Neuron (in vitro differentiated cells): ENCODE data around the gene NEK7.

Experiments
- H2AFZ ChIP-seq: one replicate; pipeline ENCODE4 v1.6.1; 2013; ENCODE audit warnings: low read depth, mild to moderate bottlenecking, inconsistent platforms, low read length, moderate library complexity
- H3K27me3 ChIP-seq: one replicate; pipeline ENCODE4 v1.6.1; 2013; ENCODE audit warnings: low read length; ENCODE audit not compliant: insufficient read depth
- H3K36me3 ChIP-seq: one replicate; pipeline ENCODE4 v1.6.1; 2013; ENCODE audit warnings: low read length; ENCODE audit not compliant: insufficient read depth
- H3K4me1 ChIP-seq: one replicate; pipeline ENCODE4 v1.6.1; 2013; ENCODE audit warnings: low read length; ENCODE audit not compliant: insufficient read depth
- H3K4me3 ChIP-seq: 2 replicates; pipeline ENCODE4 v1.5.1; 2013; ENCODE audit warnings: mild to moderate bottlenecking, low read length, moderate library complexity
- H3K9me3 ChIP-seq: one replicate; pipeline ENCODE4 v1.6.1; 2013; ENCODE audit warnings: low read length

The NEK7 gene

GRCh38 chr1:198352975-198353695 lies 196.3 kb downstream of the NEK7 start:
- Histone ChIP-seq H3K27me3 (no peaks in the 10 kb centered on the region), H2AFZ (no peak overlapping the region), H3K4me1 (no peaks in the 10 kb centered on the region), H3K4me3 (no peak overlapping the region), H3K36me3 (no peaks in the 10 kb centered on the region), H3K9me3 (no peaks in the 10 kb centered on the region)

GRCh38 chr1:198357937-198358336 lies 201.1 kb downstream of the NEK7 start:
- no peak overlapping the region for H3K4me3 ChIP-seq
- H3K9me3 ChIP-seq = no peaks in the 10 kb centered on the region
- no peak overlapping the region for H2AFZ ChIP-seq
- H3K4me1 ChIP-seq = peaks cover 5% of the 10 kb centered on the region
- H3K36me3 ChIP-seq = no peaks in the 10 kb centered on the region
- H3K27me3 ChIP-seq = no peaks in the 10 kb centered on the region

- H3K4me3 ChIP-seq = no peak overlapping the region
- H3K36me3 ChIP-seq = no peaks in the 10 kb centered on the region
- no peaks in the 10 kb centered on the region for H3K27me3 ChIP-seq
- H2AFZ ChIP-seq = no peak overlapping the region
- H3K4me1 ChIP-seq = peaks cover 5% of the 10 kb centered on the region
- no peaks in the 10 kb centered on the region for H3K9me3 ChIP-seq
Measured at GRCh38 chr1:198359024-198359653, 202.3 kb downstream of the NEK7 start.

GRCh38 chr1:198360208-198360729 lies 203.5 kb downstream of the NEK7 start:
- H3K4me1 ChIP-seq = peaks cover 5% of the 10 kb centered on the region
- no peaks in the 10 kb centered on the region for H3K36me3 ChIP-seq
- no peaks in the 10 kb centered on the region for H3K27me3 ChIP-seq

GRCh38 chr1:198361237-198361767 lies 204.5 kb downstream of the NEK7 start:
- Histone ChIP-seq H3K9me3 (no peaks in the 10 kb centered on the region), H3K27me3 (no peaks in the 10 kb centered on the region), H2AFZ (no peak overlapping the region), H3K4me1 (peaks cover 5% of the 10 kb centered on the region), H3K4me3 (no peak overlapping the region), H3K36me3 (no peaks in the 10 kb centered on the region)

More at GRCh38 chr1:198360208-198360729, 203.5 kb downstream of the NEK7 start:
- no peaks in the 10 kb centered on the region for H3K9me3 ChIP-seq
- H2AFZ ChIP-seq = no peak overlapping the region
- no peak overlapping the region for H3K4me3 ChIP-seq

- Histone ChIP-seq H2AFZ (no peak overlapping the region), H3K9me3 (no peaks in the 10 kb centered on the region), H3K4me1 (peaks cover 5% of the 10 kb centered on the region), H3K27me3 (no peaks in the 10 kb centered on the region), H3K4me3 (no peak overlapping the region), H3K36me3 (no peaks in the 10 kb centered on the region)
Measured at GRCh38 chr1:198363625-198364151, 206.9 kb downstream of the NEK7 start.

- Histone ChIP-seq H2AFZ (no peak overlapping the region), H3K4me3 (no peak overlapping the region), H3K4me1 (peaks cover 5% of the 10 kb centered on the region), H3K27me3 (no peaks in the 10 kb centered on the region), H3K9me3 (no peaks in the 10 kb centered on the region), H3K36me3 (no peaks in the 10 kb centered on the region)
Measured at GRCh38 chr1:198364471-198364870, 207.7 kb downstream of the NEK7 start.

GRCh38 chr1:198367296-198367695 lies 210.5 kb downstream of the NEK7 start:
- H3K4me3 ChIP-seq = no peak overlapping the region
- H3K27me3 ChIP-seq = no peaks in the 10 kb centered on the region
- H3K4me1 ChIP-seq = peaks cover 1% of the 10 kb centered on the region
- H2AFZ ChIP-seq = no peak overlapping the region
- H3K36me3 ChIP-seq = no peaks in the 10 kb centered on the region
- H3K9me3 ChIP-seq = no peaks in the 10 kb centered on the region

GRCh38 chr1:198370996-198371395 lies 214.2 kb downstream of the NEK7 start:
- H2AFZ ChIP-seq = no peak overlapping the region
- no peaks in the 10 kb centered on the region for H3K27me3 ChIP-seq
- H3K36me3 ChIP-seq = no peaks in the 10 kb centered on the region
- H3K4me1 ChIP-seq = peaks cover 2% of the 10 kb centered on the region
- H3K9me3 ChIP-seq = no peaks in the 10 kb centered on the region
- H3K4me3 ChIP-seq = no peak overlapping the region
